Esophagus muscularis mucosa (tissue), 2 donors: ENCODE measurements around the gene GNPDA2.

Experiments used
- EP300 ChIP-seq: sonication (generic); formaldehyde crosslinking; IDR thresholded peaks from one replicate; pipeline ENCODE4 v1.6.1; 2017; ENCODE audit warnings: antibody characterized with exemption
- POLR2A ChIP-seq: fragments of 450-650 bp; IDR thresholded peaks from one replicate; pipeline ENCODE4 v1.6.1; 2017; ENCODE audit warnings: antibody characterized with exemption, moderate library complexity, mild to moderate bottlenecking, low read depth

DNA sequence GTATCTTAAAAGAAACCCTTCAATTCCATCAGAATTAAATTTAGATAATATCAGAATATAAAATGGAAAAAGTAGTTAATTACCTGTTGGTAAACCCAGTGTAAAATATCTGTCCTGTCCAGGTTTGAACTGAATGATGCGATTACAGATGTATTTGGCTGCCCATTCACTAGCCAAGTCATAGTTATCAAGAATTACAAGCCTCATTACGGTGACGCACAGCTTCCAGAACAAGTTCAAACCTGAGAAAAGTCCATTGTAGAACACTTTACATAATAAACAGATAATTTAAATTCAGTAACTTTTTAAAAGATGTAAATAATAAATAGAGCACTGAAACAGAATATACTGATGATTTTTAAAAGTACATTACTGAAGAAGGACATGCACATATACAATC is 4.4 kb downstream of the GNPDA2 start:
- TF ChIP-seq POLR2A (no peak), EP300 (no peak)
